ENCODE results near the gene SMPDL3A. TPM values are rescaled to one million over a fixed set of nuclear protein-coding genes. Genes with fewer than 3 reads are reported as not detected.

SMPDL3A gene
- total RNA-seq, 2 experiments from 2014 or later: 0.19 TPM; not detected in 1

DNA sequence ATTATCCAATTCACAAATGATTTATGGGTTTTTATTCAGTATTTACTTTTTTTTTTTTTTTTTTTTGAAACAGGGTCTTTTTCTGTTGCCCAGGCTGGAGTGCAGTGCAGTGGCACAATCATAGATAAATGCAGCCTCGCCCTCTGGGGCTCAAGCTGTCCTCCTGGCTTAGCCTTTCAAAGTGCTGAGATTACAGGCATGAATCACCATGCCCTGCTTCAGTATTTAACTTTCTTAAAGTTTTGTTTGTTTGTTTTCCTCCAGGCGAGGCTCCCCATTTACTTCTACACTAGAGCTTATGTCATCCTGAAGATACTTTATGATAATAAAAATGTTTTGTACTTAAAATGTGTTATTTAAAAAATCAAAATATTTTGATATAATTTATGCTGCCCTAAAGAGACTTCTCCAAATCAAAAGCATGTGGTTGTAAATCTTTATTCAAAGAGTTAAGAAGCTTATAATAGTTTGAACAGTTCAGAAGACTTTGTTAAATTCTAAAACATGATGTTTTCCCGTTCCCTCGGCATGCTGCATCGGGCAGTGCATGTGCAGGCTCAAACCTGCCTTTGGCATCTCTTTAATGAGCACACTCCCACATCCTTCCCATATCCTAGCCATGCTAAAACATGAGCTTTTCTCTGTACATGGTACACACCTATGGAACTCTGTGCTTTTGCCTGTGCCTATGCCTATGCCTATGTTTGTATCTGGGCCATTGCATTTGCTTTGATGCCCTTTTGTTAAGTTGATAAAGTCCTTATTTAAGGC is 11.0 kb downstream of the SMPDL3A start:
- CTCF ChIA-PET: no interaction called here
- POLR2A ChIA-PET: interaction anchor here (0.6 kb wide), 1 partner anchor 138 kb away, joined by 4 read pairs; no protein-coding TSS in a partner anchor

DNA sequence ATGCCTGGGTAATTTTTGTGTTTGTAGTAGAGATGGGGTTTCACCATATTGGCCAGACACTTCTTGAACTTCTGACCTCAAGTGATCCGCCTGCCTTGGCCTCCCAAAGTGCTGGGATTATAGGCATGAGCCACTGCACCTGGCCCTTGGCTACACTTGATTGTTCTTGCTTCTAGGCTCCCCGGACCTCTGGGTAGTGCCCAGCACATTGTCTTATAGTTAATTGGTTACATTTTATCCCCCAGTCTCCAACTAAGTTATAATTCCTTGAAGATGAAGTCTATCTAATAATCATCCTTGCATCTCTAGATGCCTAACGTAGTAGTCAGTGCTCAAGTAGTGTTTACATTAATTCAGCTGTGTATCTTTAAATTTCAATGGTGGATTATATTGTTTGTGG is 11.8 kb downstream of the SMPDL3A start:
- ChIA-PET CTCF (no interaction called here), POLR2A (no interaction called here)

DNA sequence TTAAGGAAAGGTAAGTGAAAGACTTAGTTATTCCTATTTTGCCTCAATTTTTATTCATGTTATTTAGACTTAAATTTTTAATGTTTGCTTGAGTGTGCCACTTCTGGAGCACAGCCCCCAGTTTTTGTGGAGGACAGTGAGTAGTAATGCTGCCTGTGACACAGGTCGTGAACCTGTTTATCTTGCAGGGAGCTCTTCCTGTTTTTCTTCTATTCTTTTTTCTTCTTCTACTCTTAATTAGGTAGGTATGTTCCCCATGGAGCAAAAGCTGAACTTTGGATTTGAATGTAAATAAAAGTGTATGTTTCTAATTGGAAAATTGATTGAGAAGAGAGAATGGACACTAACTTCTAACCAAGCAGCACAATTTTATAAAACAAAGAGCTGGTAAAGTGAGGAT is 12.3 kb downstream of the SMPDL3A start:
- ChIA-PET CTCF (no interaction called here), POLR2A (no interaction called here)

DNA sequence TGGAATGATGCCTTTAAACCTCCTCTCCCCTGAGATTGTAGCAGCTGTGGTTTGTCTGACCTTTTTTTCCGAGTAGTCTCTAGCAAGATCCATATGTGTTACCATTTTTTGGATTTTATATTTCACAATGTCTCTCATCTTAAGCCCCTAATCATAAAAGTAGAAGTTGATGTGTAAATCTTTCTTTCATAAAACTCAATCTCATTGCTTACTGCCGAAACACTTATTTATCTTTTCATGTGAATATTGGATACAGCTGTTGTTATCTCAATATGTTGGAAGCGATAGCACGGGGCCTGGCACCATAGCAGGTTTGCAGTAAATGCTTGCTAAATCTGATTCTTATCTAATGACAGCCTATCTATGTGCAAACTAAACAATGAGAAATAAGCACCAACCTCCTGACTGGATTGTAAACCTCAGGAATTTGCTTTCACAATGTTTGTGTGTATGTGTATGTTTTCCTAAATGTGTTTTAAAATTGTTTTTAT is 14.2 kb downstream of the SMPDL3A start:
- CTCF ChIA-PET: no interaction called here
- POLR2A ChIA-PET: no interaction called here

DNA sequence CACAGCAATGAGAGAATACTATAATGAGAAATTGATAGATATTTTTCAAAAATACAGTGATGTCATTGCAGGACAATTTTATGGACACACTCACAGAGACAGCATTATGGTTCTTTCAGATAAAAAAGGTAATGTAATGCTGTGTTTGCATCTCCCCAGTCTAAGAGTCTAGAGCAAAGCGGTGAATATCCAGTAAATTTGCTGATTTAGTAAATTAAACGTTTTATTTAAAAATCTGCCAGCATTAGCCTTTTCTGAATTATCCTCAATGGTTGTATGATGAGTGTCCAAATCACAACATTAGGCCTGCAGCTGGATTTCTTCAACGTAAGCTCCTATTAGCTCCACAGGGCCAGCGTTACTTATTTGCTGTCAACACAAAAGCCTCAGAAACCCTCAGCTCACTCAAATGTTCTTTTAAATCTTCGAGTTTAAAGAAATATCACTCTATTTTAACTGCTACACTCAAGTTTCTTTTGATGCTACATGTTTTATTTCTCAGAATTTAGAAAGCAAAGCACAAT is 16.0 kb downstream of the SMPDL3A start:
- ChIA-PET CTCF (no interaction called here), POLR2A (no interaction called here)

DNA sequence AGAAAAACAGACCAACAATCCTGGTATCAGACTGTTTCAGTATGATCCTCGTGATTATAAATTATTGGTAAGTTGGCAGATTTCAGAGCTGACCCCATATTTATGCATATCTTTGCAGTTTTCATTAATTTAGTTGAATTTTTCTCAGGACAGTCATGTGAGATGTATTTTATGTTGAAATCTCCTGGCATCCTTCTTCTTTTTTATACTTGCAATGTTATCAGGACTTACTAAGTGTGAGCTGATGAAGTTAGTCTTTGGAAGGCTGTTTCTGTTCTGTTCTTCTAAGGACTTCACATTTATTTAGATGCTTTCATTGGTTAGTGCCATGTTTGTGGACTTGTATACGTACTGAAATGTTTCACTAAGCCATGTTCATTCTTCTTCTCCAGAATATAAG is 17.2 kb downstream of the SMPDL3A start:
- ChIA-PET CTCF (no interaction called here), POLR2A (no interaction called here)

DNA sequence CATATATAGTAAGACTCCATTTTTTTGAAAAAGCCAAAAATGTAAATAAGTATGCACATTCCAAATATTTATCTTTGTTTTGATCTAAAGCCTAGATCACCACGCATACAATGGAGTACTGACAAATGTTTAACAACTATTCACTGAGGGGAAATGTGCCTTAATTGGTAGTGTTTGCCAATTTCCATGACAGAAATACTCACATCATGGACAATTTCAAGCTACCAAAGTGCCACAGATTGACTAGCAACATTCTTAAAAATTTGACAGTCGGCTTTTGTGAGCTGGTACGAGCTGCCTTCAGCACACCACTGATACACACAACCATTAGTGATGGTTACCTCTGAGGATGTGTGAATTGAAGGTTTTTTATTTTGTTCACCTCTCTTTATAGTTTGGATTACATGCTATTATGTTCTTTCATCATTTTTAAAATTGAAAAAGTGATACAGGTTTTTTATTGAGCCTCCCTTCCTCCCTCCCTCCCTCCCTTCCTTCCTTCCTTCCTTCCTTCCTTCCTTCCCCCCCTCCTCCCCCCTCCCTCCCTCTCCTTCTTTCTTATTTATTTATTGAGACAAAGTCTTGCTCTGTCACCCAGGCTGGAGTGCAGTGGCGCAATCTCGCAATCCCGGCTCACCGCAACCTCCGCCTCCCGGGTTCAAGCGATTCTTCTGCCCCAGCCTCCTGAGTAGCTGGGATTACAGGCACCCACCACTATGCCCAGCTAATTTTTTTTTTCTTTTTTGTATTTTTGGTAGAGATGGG is 19.2 kb downstream of the SMPDL3A start:
- POLR2A ChIA-PET: no interaction called here
- CTCF ChIA-PET: no interaction called here

DNA sequence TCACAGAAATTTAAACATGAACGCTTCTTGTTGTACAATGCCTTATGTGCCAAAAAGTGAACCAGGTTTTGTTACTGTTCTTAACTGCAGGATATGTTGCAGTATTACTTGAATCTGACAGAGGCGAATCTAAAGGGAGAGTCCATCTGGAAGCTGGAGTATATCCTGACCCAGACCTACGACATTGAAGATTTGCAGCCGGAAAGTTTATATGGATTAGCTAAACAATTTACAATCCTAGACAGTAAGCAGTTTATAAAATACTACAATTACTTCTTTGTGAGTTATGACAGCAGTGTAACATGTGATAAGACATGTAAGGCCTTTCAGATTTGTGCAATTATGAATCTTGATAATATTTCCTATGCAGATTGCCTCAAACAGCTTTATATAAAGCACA is 19.9 kb downstream of the SMPDL3A start:
- ChIA-PET POLR2A (no interaction called here), CTCF (no interaction called here)

DNA sequence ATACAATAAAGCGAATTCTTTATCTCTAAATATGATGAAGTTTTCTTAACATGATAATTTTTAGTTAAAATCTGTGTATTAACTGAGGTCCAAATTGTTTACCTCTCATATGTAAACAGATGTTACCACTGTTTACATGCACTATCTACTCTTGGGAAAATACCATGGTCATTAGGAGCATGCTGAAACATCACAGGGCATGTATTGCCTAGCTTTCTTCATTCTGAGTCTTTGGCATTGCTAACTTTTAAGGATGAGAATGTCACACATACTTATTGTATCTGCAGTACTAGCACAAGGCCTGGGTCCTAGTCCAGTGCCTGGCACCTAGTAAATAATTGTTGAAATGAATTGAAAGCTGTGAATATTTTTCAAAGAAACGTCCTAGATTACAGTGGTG is 20.6 kb downstream of the SMPDL3A start:
- POLR2A ChIA-PET: no interaction called here
- CTCF ChIA-PET: no interaction called here

DNA sequence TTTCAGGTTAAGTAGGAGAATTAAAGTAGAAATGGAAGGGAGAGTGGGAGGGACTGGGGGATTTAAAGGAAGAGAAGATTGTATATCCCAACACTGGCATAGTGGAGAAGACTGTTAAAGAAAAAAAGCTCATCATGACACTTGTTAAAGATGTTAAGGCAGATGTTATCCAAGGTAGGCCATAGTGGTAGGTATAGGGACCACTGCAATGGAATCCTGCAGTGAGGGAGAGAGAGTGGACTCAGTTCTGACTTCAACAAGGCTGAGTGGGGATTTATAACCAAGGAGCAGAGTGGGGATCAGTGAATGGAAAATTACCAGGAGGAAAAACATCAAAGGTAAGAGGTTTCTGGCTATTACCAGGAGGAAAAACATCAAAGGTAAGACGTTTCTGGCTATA is 21.1 kb downstream of the SMPDL3A start:
- ChIA-PET CTCF (no interaction called here), POLR2A (no interaction called here)

DNA sequence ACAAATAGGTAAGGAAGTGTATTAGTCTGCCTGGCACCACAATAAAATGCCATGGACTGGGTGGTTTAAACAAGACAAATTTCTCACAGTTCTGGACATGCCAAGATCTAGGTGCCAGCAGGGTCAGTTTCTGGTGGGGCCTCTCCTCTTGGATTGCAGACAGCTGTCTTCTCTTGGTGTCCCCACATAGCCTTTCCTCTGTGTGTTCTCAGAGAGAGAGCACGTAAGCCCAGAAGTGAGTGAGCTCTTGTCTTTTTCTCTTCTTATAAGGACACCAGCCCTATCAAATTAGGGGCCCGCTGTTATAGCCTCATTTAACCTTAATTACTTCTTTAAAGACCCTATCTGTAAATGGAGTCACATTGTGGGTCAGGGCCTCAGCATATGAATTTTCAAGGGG is 28.3 kb downstream of the SMPDL3A start:
- CTCF ChIA-PET: no interaction called here
- POLR2A ChIA-PET: no interaction called here

DNA sequence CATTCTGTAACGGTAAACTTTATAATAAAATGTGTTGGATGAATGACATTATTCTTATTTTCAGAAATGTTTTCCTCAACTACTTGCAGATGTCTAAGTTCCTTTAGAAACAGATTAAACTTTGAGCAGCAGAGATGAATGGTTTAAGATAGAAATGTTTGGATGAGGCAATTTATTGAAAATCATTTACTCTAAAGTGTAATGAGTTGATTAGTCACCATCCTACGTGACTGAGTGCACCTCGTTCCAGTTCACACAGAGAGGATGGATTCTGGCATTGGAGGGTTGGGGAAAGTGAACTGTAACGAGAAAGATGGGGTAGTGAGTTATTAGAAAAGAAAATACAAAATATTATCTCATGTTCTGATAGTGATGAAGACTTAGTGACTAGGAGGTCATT is 28.7 kb downstream of the SMPDL3A start:
- POLR2A ChIA-PET: no interaction called here
- CTCF ChIA-PET: no interaction called here

DNA sequence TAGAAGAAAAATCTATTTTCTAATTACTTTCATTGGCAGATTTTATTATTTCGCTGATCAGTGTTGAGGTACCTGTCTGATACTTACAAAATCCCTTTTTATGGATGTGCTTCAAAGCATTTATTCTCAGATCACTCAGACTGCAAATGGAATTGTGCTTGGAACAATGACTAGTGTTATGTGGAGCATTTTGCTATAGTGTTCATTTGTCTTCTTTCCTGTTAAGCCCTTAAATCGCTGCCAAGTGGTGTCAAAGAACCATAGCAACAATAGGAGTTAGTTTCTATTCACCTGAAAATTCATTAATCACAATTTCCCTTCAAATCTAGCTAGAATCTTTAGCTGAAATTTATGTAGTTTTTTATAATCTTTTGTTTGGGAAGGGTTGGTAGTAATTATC is 29.8 kb downstream of the SMPDL3A start:
- POLR2A ChIA-PET: no interaction called here
- CTCF ChIA-PET: no interaction called here

DNA sequence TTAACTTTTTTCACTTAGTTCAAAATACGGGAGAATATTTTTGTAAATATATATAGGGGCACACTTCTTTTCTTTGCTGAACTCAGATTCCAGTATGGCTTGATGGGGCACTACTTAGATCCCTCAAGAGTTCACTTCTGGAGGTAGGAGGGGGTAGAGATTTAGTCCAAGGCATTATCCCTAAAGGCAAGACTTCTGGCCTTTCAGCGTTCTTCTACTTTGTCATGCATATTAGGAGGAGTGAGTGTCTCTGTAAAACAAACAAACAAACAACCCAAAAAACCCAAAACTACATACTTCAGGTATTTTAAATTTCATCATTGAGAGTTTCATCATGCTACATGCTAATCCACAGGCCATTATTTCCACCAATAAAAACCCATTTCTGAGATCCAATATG is 32.0 kb downstream of the SMPDL3A start:
- CTCF ChIA-PET: no interaction called here
- POLR2A ChIA-PET: no interaction called here

DNA sequence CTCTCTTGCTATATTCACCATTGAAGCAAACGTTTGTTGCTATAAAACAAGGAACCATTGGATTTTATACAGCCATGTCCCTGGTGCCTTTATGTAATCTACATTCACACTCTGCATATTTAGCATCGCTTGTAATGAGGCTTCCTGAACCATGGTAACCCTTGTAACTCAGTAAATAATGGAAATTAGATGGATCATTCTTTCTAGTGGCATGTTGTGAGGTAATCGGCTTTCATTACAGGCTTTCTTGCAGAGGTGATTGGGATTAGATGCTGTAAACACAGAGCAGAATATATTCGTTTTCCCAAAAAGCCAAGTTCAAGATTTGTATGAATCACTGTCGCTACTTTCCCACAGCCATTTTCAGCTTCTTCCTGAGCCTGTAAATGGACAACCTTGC is 36.1 kb downstream of the SMPDL3A start:
- POLR2A ChIA-PET: no interaction called here
- CTCF ChIA-PET: no interaction called here

DNA sequence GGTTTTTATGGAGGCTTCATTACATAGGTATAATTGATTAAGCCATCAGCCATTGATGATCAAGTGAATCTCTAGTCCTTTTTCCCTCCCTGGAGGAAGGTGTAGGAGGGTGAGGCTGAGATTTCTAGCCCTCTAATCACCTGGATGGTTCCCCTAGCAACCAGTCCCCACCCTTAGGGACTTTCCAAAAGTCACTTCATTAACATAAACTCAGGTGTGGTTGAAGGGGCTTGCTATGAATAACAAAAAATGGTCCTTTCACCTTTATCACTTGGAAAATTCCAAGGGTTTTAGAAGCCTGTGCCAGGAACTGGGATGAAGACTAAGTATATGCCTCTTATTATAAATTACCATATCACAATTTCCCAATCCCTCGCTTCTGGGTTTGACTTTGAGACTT is 40.4 kb downstream of the SMPDL3A start:
- ChIA-PET POLR2A (no interaction called here), CTCF (no interaction called here)

DNA sequence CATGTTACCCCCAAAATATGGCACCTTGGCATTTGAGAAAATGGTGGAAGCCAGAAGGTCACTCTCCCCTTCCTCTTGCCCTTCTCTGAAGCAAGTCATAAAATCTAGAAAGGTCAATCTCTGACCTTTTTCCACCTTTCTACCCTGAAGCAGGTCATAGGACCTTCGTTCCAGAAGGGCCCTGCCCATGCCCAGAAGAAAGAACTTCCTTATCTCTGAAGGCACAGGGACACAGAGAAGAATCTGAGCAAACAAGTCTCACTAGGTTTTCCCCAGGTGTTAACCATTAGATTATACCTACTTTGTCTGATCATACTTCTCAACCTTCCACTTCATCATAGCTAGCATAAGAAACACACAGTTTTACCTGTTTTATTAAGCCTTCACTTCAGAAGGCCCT is 42.5 kb downstream of the SMPDL3A start:
- POLR2A ChIA-PET: no interaction called here
- CTCF ChIA-PET: interaction anchor here (1.0 kb wide), 1 partner anchor 19 kb away, joined by 3 read pairs; no protein-coding TSS in a partner anchor

DNA sequence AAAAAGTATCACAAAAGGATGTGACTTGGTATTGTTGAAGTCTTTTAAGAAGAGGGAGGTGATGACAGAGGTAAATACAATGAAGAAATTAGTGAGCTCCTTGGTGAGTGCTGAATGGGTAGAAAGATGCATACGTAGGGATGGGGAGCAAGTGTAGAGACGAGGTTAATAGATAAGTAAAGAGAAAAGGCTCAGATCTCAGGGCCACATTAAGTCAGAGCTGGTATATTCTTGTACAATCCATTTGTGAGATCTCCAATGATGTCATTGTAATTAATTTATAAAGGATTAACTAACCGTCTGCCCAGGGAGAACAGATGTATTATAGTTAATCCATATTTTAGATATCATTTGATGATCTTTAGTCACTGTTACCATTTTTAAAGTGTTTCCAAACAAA is 43.4 kb downstream of the SMPDL3A start:
- CTCF ChIA-PET: no interaction called here

DNA sequence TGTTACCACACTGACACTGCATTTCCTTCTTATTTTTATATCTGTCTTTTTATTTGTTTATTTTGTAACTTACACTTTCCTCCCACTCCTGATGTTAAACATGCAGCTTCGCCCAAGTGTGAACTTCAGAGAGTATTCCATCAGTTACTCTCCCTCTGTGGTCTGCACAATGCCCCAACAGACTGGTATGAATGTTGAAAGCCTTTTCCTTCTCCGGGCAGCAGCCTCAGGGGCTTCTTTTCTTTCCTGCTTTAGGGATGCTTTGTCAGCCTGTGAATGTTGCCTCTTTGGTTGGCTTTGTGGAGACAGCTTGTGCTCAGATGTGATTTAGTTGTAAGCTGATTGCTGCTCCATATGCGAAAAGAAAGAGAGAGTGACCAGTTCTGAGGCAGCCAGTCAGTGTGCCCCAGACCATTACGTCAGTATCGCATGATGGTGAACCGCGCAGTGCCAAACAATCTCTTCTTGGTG is 44.0 kb downstream of the SMPDL3A start:
- POLR2A ChIA-PET: no interaction called here
- CTCF ChIA-PET: interaction anchor here (0.7 kb wide), 1 partner anchor 414 kb away, joined by 3 read pairs; no protein-coding TSS in a partner anchor

More for the DNA sequence above, 43.4 kb downstream of the SMPDL3A start:
- POLR2A ChIA-PET: no interaction called here

DNA sequence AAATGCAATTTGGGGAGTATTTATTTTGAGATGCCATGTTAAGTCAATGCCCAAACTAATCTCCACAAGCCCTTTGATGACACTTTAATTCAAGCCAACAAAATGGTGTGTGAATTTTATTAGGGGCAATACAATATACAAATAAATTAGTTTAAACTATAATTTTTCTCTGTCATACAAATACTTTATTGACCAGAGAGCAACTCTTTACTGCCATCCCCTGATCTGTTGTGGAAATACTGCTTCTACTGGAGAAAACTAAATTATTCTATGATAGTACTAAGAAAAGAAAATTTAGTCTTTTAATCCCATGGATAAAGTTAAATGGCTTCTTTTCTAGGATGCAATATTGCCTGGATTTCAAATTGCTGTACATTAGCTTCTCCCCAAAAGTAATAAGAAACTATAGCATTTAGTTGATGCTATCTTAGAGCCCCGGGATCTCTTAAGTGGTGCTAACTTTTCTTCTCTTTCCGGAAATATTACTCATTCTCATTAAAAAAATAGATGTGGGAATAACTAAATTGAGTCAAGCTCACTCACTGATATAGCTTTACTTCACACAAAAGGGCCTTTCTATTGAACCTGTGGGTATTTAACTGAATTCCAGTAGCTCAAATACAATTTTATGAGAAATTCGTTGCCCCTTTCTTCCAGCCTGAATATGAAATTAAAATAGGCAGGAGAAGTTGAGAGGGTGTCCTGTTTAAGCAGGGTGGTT is 49.2 kb downstream of the SMPDL3A start:
- CTCF ChIA-PET: interaction anchor here (0.7 to 1.2 kb wide), 3 partner anchors 43 to 108 kb away, joined by 3 read pairs; no protein-coding TSS in a partner anchor
- POLR2A ChIA-PET: no interaction called here

Data from activated CD8-positive, alpha-beta memory T cell treated with anti-CD3 and anti-CD28 coated beads for 36 hours (primary cell).